ENCODE data around the gene GMPPB.

Gene GMPPB

GRCh38 chr3:49727924-49728361 lies 4.2 kb upstream of the GMPPB start:
- TF ChIP-seq, protein P1, sequence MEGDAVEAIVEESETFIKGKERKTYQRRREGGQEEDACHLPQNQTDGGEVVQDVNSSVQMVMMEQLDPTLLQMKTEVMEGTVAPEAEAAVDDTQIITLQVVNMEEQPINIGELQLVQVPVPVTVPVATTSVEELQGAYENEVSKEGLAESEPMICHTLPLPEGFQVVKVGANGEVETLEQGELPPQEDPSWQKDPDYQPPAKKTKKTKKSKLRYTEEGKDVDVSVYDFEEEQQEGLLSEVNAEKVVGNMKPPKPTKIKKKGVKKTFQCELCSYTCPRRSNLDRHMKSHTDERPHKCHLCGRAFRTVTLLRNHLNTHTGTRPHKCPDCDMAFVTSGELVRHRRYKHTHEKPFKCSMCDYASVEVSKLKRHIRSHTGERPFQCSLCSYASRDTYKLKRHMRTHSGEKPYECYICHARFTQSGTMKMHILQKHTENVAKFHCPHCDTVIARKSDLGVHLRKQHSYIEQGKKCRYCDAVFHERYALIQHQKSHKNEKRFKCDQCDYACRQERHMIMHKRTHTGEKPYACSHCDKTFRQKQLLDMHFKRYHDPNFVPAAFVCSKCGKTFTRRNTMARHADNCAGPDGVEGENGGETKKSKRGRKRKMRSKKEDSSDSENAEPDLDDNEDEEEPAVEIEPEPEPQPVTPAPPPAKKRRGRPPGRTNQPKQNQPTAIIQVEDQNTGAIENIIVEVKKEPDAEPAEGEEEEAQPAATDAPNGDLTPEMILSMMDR (IDR thresholded peaks at IDR 0.05), result no peak
- Histone ChIP-seq H3K27ac (no peak overlapping the region), H3K9me3 (no peaks in the 10 kb centered on the region), H3K4me1 (ENCODE audit: control insufficient read depth in 1 of 2, insufficient read depth in 1 of 2, low read depth in 1 of 2, low read length in 1 of 2) (peaks cover 16 to 17% of the 10 kb centered on the region in 2 experiments), H3K4me3 (ENCODE audit: low read depth in 1 of 2, low read length in 1 of 2) (no peak overlapping the region), H3K36me3 (peaks cover 71% of the 10 kb centered on the region), H3K27me3 (no peaks in the 10 kb centered on the region)

GRCh38 chr3:49727154-49727923 lies 3.6 kb upstream of the GMPPB start:
- no peak overlapping the region for H3K27ac ChIP-seq
- no peak overlapping the region for H3K4me3 ChIP-seq (ENCODE audit: low read depth in 1 of 2, low read length in 1 of 2)
- H3K27me3 ChIP-seq, result no peaks in the 10 kb centered on the region
- peaks cover 68% of the 10 kb centered on the region for H3K36me3 ChIP-seq
- TF ChIP-seq, protein P1 (IDR thresholded peaks at IDR 0.05), result no peak
- H3K4me1 ChIP-seq (ENCODE audit: control insufficient read depth in 1 of 2, insufficient read depth in 1 of 2, low read depth in 1 of 2, low read length in 1 of 2), result peaks cover 19 to 21% of the 10 kb centered on the region in 2 experiments
- no peaks in the 10 kb centered on the region for H3K9me3 ChIP-seq

GRCh38 chr3:49725906-49726681 lies 2.3 kb upstream of the GMPPB start:
- Histone ChIP-seq H3K27ac (peak overlapping the region; percentile 13), H3K27me3 (no peaks in the 10 kb centered on the region), H3K4me1 (ENCODE audit: control insufficient read depth in 1 of 2, insufficient read depth in 1 of 2, low read depth in 1 of 2, low read length in 1 of 2) (peaks cover 19 to 21% of the 10 kb centered on the region in 2 experiments), H3K4me3 (ENCODE audit: low read depth in 1 of 2, low read length in 1 of 2) (no peak overlapping the region), H3K9me3 (no peaks in the 10 kb centered on the region), H3K36me3 (peaks cover 68% of the 10 kb centered on the region)
- TF ChIP-seq, protein P1 (IDR thresholded peaks at IDR 0.05), result no peak

GRCh38 chr3:49724586-49724985 lies 835 bp upstream of the GMPPB start:
- Histone ChIP-seq H3K36me3 (peaks cover 62% of the 10 kb centered on the region), H3K4me1 (ENCODE audit: control insufficient read depth in 1 of 2, insufficient read depth in 1 of 2, low read depth in 1 of 2, low read length in 1 of 2) (peaks cover 23 to 26% of the 10 kb centered on the region in 2 experiments), H3K9me3 (no peaks in the 10 kb centered on the region), H3K4me3 (ENCODE audit: low read depth in 1 of 2, low read length in 1 of 2) (peak overlapping the region; percentile 73 to 95), H3K27ac (peak overlapping the region; percentile 87), H3K27me3 (no peaks in the 10 kb centered on the region)
- TF ChIP-seq, protein P1 (IDR thresholded peaks at IDR 0.05), result no peak

DNA sequence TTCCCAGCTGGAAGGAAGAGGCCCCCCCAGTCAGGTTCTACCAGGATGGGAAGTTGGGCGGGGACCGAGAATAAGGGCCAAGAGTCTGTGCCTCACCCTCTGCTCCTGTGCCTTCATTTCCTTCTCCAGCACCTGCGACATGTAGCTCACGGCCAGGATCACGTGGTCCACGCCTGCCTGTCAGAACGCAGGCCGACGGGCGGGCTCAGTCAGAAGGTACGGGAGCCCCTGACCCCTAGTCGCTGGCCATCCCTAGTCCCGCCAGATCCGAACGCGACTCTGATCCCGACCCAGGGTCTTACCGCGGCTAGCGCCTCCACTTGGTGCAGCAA lies 489 bp downstream of the GMPPB start:
- H3K4me1 ChIP-seq (ENCODE audit: control insufficient read depth in 1 of 2, insufficient read depth in 1 of 2, low read depth in 1 of 2, low read length in 1 of 2), result peaks cover 34 to 36% of the 10 kb centered on the region in 2 experiments
- TF ChIP-seq, protein P1 (IDR thresholded peaks at IDR 0.05), result no peak
- peaks cover 61% of the 10 kb centered on the region for H3K36me3 ChIP-seq
- peak overlapping the region; percentile 73 to 95 for H3K4me3 ChIP-seq (ENCODE audit: low read depth in 1 of 2, low read length in 1 of 2)
- H3K9me3 ChIP-seq, result no peaks in the 10 kb centered on the region
- H3K27me3 ChIP-seq, result peaks cover 10% of the 10 kb centered on the region
- H3K27ac ChIP-seq, result peak overlapping the region; percentile 87

Data from neutrophil (primary cell).